Activated naive CD4-positive, alpha-beta T cell treated with anti-CD3 and anti-CD28 coated beads, Interleukin-2, amount 10 ng/mL, durations not matched to agents 7 days and 5 days (primary cell): ENCODE data around the gene CALHM1.
A peak's percentile ranks its signal among the peaks of the same experiment; 100 is the strongest.
"Not testable (repeated sequence)": the region's sequence is repeated elsewhere in the genome, so short reads cannot be mapped to it uniquely, and the experiment has no call there.

Experiments
- CTCF ChIA-PET: fragments of 350-600 bp; sonication (Branson Sonifier 250); formaldehyde crosslinking; loops from one replicate; lab custom pipeline; 2021; ENCODE audit warnings: antibody characterized with exemption; lab: Charles Lee
- DNase-seq: peaks from one replicate; pipeline ENCODE4 v3.0.0-alpha.2; 2020
- H3K27ac Mint-ChIP-seq: one replicate; pipeline ENCODE4 v1.8.0; 2021; ENCODE audit warnings: mild to moderate bottlenecking, moderate library complexity, mixed read lengths
- H3K27me3 Mint-ChIP-seq: one replicate; pipeline ENCODE4 v1.8.0; 2021; ENCODE audit warnings: mild to moderate bottlenecking, mixed read lengths
- H3K36me3 Mint-ChIP-seq: one replicate; pipeline ENCODE4 v1.8.0; 2021; ENCODE audit warnings: mixed read lengths
- H3K4me1 Mint-ChIP-seq: one replicate; pipeline ENCODE4 v1.8.0; 2021; ENCODE audit warnings: mixed read lengths
- H3K4me3 Mint-ChIP-seq: one replicate; pipeline ENCODE4 v1.8.0; 2021; ENCODE audit warnings: mild to moderate bottlenecking, moderate library complexity, mixed read lengths
- H3K9me3 Mint-ChIP-seq: one replicate; pipeline ENCODE4 v1.8.0; 2021; ENCODE audit warnings: mixed read lengths

CALHM1 gene

GRCh38 chr10:103417601-103418000, 41.1 kb downstream of the CALHM1 start:
- CTCF ChIA-PET = interaction anchor here (1.1 to 9.3 kb wide), 16 partner anchors 9 to 148 kb away, joined by 3 to 176 read pairs (median 7); partner anchors contain the start of genes ATP5MK, CALHM3, NEURL1 and PDCD11
- DNase-seq = no peak
- H3K27me3 Mint-ChIP-seq = no peaks in the 10 kb centered on the region
- no peaks in the 10 kb centered on the region for H3K9me3 Mint-ChIP-seq
- no peak overlapping the region for H3K27ac Mint-ChIP-seq
- peaks cover 69% of the 10 kb centered on the region for H3K36me3 Mint-ChIP-seq
- H3K4me1 Mint-ChIP-seq = peaks cover 10% of the 10 kb centered on the region
- H3K4me3 Mint-ChIP-seq = no peak overlapping the region

GRCh38 chr10:103417148-103417469, 41.6 kb downstream of the CALHM1 start:
- H3K36me3 Mint-ChIP-seq = peaks cover 66% of the 10 kb centered on the region
- not testable (repeated sequence) for H3K4me3 Mint-ChIP-seq, H3K9me3 Mint-ChIP-seq, H3K27ac Mint-ChIP-seq, H3K27me3 Mint-ChIP-seq, DNase-seq
- H3K4me1 Mint-ChIP-seq = peaks cover 10% of the 10 kb centered on the region
- CTCF ChIA-PET = interaction anchor here (0.6 to 9.3 kb wide), 17 partner anchors 9 to 180 kb away, joined by 3 to 176 read pairs (median 7); partner anchors contain the start of genes ATP5MK, CALHM3, NEURL1 and PDCD11

DNA sequence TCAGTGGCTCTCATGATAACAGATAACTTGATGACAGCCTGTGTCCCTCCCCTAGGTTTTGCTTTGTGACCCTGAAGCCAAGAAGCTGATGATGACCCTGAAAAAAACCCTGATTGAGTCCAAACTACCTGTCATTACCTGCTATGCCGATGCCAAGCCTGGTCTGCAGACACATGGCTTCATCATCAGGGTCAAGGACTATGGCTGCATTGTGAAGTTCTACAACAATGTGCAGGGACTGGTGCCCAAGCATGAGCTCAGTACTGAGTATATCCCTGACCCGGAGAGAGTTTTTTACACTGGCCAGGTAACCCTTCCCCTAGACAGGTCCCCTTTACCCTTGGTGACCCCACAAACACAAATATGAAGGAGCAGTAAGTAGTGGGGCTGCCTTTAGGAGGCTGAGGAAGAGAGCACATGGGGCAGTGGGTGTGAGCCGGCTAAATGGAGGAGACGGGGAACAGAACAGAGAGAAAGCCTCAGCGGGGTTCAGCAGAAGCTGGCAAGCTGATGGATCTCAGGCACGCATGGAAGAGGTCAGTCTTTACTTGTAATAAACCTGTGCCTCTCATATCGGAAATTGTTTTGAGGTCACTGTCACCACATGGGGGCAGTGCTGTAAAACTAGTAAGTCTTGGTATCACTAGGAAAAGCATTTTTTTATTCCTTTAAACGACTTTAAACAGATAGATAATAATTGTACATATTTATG, 42.1 kb downstream of the CALHM1 start:
- no peaks in the 10 kb centered on the region for H3K9me3 Mint-ChIP-seq
- DNase-seq = peak; percentile 81

GRCh38 chr10:103415581-103415980, 43.1 kb downstream of the CALHM1 start:
- peaks cover 10% of the 10 kb centered on the region for H3K4me1 Mint-ChIP-seq
- H3K27me3 Mint-ChIP-seq = no peaks in the 10 kb centered on the region
- no peak overlapping the region for H3K4me3 Mint-ChIP-seq
- H3K36me3 Mint-ChIP-seq = peaks cover 61% of the 10 kb centered on the region
- no peak overlapping the region for H3K27ac Mint-ChIP-seq
- H3K9me3 Mint-ChIP-seq = no peaks in the 10 kb centered on the region
- DNase-seq = no peak
- CTCF ChIA-PET = interaction anchor here (0.6 to 9.3 kb wide), 12 partner anchors 8 to 150 kb away, joined by 3 to 176 read pairs (median 7); partner anchors contain the start of genes CALHM2, CALHM3 and NEURL1

More for the DNA sequence above, 42.1 kb downstream of the CALHM1 start:
- Mint-ChIP-seq H3K36me3 (peaks cover 65% of the 10 kb centered on the region), H3K27me3 (no peaks in the 10 kb centered on the region), H3K4me1 (peaks cover 10% of the 10 kb centered on the region), H3K27ac (no peak overlapping the region), H3K4me3 (no peak overlapping the region)
- CTCF ChIA-PET = interaction anchor here (0.6 to 9.3 kb wide), 18 partner anchors 8 to 185 kb away, joined by 3 to 176 read pairs (median 6); partner anchors contain the start of genes ATP5MK, CALHM2, CALHM3 and NEURL1

GRCh38 chr10:103413564-103413963, 45.1 kb downstream of the CALHM1 start:
- Mint-ChIP-seq H3K9me3 (no peaks in the 10 kb centered on the region), H3K4me1 (peaks cover 10% of the 10 kb centered on the region), H3K36me3 (peaks cover 59% of the 10 kb centered on the region), H3K27me3 (no peaks in the 10 kb centered on the region), H3K27ac (no peak overlapping the region), H3K4me3 (no peak overlapping the region)
- CTCF ChIA-PET = interaction anchor here (7.9 to 9.3 kb wide), 2 partner anchors 64 to 71 kb away, joined by 120 to 176 read pairs; partner anchors contain the start of gene CALHM3
- DNase-seq = no peak
